ENCODE results near the gene HAUS7. TPM values are rescaled to one million over a fixed set of nuclear protein-coding genes. Genes with fewer than 3 reads are reported as not detected.

HAUS7 gene
- polyA plus RNA-seq, 2 of the 4 experiments (the other 2 are of a cell fraction), result 39.1 to 53.6 TPM

DNA sequence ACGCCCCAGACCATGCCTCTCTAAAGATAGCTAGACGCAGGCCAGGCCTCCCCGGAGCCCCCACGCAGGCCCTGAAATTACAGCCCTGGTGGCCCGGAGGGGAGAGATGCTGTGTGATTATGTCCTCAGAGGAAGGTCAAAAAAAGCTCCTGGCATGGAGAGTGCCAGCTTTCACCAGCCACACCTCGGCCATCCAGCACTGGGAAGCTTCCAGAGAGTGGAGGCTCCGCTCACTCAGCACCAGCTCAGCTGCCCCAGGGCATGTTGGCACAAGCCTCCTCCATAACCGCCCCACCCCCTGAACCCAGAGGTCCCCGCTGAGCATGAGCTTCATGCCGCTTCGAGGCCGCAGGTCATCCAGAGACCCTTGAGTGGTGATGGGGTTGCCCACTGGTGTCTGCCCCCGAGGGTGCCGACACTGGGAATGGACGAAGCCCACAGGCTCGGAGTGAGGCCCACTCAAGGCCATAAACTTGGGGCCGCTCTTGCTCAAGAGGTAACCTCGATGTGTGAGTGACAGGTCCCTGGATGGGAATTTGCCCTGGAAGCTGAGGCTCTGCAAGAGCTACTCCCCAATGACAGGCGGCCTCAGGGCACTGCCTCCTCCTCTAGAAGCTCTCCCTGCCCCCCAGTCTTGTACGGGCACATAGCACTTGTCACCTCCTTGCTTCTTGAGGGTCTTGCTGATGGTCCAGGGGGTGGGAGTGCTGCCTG is 20.0 kb upstream of the HAUS7 start:
- no peak overlapping the region for H3K27ac ChIP-seq
- WGBS (ENCODE audit: missing lambda C conversion rate), result 84% methylated on average over 15 of the region's 20 CpGs
- H3K4me2 ChIP-seq, result no peak overlapping the region
- H3K9me3 ChIP-seq, result no peaks in the 10 kb centered on the region
- FAIRE-seq (no peak), ATAC-seq (no peak), DNase-seq (ENCODE audit: low read depth in 1 of 2, low spot score in 1 of 2) (no peak)
- no peak overlapping the region for H3K4me3 ChIP-seq
- TF ChIP-seq KDM1A (IDR thresholded peaks at IDR 0.05; ENCODE audit: low read depth) (no peak), BHLHE40 (IDR thresholded peaks at IDR 0.05; ENCODE audit: low read depth, low read length) (no peak), JUNB (IDR thresholded peaks at IDR 0.05) (no peak), HOXB13 (CRISPR knock-in tag; IDR thresholded peaks at IDR 0.05; ENCODE audit: low read depth) (no peak)
- TF ChIP-seq, protein P1, sequence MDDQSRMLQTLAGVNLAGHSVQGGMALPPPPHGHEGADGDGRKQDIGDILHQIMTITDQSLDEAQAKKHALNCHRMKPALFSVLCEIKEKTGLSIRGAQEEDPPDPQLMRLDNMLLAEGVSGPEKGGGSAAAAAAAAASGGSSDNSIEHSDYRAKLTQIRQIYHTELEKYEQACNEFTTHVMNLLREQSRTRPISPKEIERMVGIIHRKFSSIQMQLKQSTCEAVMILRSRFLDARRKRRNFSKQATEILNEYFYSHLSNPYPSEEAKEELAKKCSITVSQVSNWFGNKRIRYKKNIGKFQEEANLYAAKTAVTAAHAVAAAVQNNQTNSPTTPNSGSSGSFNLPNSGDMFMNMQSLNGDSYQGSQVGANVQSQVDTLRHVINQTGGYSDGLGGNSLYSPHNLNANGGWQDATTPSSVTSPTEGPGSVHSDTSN (IDR thresholded peaks at IDR 0.05), result no peak
- TF ChIP-seq, protein P2, sequence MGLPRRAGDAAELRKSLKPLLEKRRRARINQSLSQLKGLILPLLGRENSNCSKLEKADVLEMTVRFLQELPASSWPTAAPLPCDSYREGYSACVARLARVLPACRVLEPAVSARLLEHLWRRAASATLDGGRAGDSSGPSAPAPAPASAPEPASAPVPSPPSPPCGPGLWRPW (IDR thresholded peaks at IDR 0.05), result no peak
- H3K4me1 ChIP-seq, result peaks cover 9% of the 10 kb centered on the region; the same call in 1 of the 3 replicates
- CTCF ChIA-PET, result interaction anchor here (1.5 to 5.0 kb wide), 4 partner anchors 17 to 458 kb away, joined by 3 to 36 read pairs (median 9); no protein-coding TSS in a partner anchor
- POLR2A ChIA-PET, result no interaction called here

DNA sequence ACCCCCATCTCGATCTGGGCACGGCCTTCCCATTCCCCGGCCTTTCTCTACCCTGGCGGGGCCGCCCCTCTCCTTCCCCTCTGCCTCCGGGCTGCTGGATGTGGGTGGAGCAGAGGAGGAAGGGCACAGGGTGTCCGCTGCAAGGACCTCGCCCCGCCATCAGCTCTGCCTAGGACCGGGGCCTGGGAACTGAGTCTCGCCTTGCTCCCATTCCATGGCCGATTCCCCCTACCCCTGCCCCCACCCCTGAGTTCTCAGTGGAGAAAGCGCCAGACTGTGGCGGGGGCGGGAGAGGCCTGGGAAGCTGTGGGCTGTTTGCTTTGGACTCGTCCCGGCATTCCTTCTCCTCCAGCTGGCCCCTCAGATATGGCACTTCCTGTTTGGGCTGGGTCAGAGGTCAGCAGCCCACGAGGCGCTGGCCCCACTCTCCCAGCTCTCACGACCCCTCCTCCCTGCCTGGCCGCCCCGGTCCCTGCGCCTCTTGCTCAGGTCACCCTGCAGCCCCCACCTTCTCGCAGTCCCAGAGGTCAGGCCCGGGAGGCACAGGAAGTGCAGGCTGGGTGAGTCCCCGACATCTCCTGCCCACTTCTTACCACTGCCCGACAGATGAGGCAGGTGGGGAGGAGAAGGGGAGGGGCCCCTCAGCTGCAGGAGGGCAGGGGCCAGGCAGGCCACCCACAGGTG is 18.0 kb upstream of the HAUS7 start:
- Histone ChIP-seq H3K4me2 (no peak overlapping the region), H3K4me3 (no peak overlapping the region), H3K4me1 (peaks cover 9% of the 10 kb centered on the region; the same call in 1 of the 3 replicates), H3K27ac (peak overlapping the region in 1 of 2 experiments; percentile 50; a peak in 3 of 6 replicates), H3K9me3 (no peaks in the 10 kb centered on the region)
- ChIA-PET CTCF (interaction anchor here (1.5 to 5.0 kb wide), 3 partner anchors 18 to 27 kb away, joined by 3 to 36 read pairs (median 7); partner anchors contain the start of gene HAUS7), POLR2A (no interaction called here)
- ATAC-seq (no peak; a peak in 1 of 6 replicates), DNase-seq (ENCODE audit: low read depth in 1 of 2, low spot score in 1 of 2) (no peak), FAIRE-seq (no peak)
- no peak for TF ChIP-seq ZSCAN20 (CRISPR knock-in tag; IDR thresholded peaks at IDR 0.05)
- TF ChIP-seq FOXS1 (CRISPR knock-in tag; IDR thresholded peaks at IDR 0.05), result no peak
- no peak for TF ChIP-seq KDM5A (IDR thresholded peaks at IDR 0.05)
- 70% methylated on average over 15 of the region's 27 CpGs for WGBS (ENCODE audit: missing lambda C conversion rate)

DNA sequence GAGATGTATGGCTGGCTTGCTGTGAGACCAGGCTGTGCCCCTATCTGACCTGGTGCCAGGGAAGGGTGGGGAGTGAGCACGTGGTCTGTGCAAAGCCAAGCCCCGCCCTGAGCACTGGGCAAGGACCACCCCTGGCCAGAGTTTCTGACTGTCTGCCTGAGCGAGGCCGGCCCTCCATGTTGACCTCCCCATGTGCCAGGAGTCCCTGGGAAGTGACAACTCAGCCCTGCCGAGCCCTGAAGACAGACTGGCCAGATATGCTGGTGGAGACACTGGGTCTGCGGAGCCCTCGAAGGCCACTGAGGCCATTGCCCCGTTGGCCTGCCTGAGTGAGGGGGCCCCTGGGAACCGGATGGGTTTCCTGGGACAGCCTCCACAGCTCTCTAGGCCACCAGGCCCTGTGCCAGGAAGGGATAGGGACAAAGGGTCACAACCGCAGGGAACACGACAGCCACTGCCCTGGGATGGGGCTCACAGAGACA is 17.3 kb upstream of the HAUS7 start:
- Histone ChIP-seq H3K4me1 (peaks cover 9% of the 10 kb centered on the region; the same call in 1 of the 3 replicates), H3K9me3 (no peaks in the 10 kb centered on the region), H3K4me3 (no peak overlapping the region), H3K27ac (no peak overlapping the region; a peak in 1 of 6 replicates), H3K4me2 (no peak overlapping the region)
- TF ChIP-seq EHF (CRISPR knock-in tag; IDR thresholded peaks at IDR 0.05) (no peak), RCOR1 (IDR thresholded peaks at IDR 0.05; ENCODE audit: low read depth, low read length) (no peak), CBX2 (IDR thresholded peaks at IDR 0.05; ENCODE audit: borderline replicate concordance, low read depth) (no peak), JUN (IDR thresholded peaks at IDR 0.05) (no peak), POLR2AphosphoS2 (conservative IDR thresholded peaks at IDR 0.05; ENCODE audit: low read length) (no peak), TFCP2L1 (CRISPR knock-in tag; IDR thresholded peaks at IDR 0.05) (no peak), HEYL (CRISPR knock-in tag; IDR thresholded peaks at IDR 0.05) (no peak), HDAC2 (IDR thresholded peaks at IDR 0.05) (no peak), BHLHE40 (IDR thresholded peaks at IDR 0.05; ENCODE audit: low read depth, low read length) (no peak)
- TF ChIP-seq, protein P3, sequence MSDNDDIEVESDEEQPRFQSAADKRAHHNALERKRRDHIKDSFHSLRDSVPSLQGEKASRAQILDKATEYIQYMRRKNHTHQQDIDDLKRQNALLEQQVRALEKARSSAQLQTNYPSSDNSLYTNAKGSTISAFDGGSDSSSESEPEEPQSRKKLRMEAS (IDR thresholded peaks at IDR 0.05), result no peak
- TF ChIP-seq, protein P2 (IDR thresholded peaks at IDR 0.05), result no peak
- TF ChIP-seq, protein P4, sequence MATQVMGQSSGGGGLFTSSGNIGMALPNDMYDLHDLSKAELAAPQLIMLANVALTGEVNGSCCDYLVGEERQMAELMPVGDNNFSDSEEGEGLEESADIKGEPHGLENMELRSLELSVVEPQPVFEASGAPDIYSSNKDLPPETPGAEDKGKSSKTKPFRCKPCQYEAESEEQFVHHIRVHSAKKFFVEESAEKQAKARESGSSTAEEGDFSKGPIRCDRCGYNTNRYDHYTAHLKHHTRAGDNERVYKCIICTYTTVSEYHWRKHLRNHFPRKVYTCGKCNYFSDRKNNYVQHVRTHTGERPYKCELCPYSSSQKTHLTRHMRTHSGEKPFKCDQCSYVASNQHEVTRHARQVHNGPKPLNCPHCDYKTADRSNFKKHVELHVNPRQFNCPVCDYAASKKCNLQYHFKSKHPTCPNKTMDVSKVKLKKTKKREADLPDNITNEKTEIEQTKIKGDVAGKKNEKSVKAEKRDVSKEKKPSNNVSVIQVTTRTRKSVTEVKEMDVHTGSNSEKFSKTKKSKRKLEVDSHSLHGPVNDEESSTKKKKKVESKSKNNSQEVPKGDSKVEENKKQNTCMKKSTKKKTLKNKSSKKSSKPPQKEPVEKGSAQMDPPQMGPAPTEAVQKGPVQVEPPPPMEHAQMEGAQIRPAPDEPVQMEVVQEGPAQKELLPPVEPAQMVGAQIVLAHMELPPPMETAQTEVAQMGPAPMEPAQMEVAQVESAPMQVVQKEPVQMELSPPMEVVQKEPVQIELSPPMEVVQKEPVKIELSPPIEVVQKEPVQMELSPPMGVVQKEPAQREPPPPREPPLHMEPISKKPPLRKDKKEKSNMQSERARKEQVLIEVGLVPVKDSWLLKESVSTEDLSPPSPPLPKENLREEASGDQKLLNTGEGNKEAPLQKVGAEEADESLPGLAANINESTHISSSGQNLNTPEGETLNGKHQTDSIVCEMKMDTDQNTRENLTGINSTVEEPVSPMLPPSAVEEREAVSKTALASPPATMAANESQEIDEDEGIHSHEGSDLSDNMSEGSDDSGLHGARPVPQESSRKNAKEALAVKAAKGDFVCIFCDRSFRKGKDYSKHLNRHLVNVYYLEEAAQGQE (IDR thresholded peaks at IDR 0.05), result no peak
- no peak for ATAC-seq
- WGBS (ENCODE audit: missing lambda C conversion rate), result 90% methylated on average over 2 of the region's 11 CpGs
- FAIRE-seq, result no peak
- ChIA-PET POLR2A (no interaction called here), CTCF (interaction anchor here (0.6 to 5.0 kb wide), 3 partner anchors 17 to 180 kb away, joined by 3 to 36 read pairs (median 7); partner anchors contain the start of gene HAUS7)
- no peak for DNase-seq (ENCODE audit: low read depth in 1 of 2, low spot score in 1 of 2)

All from A549 (cell line).